ENCODE measurements around the gene CITED1.
A peak's percentile ranks its signal among the peaks of the same experiment; 100 is the strongest.

The CITED1 gene

GRCh38 chrX:72299891-72300630 is 5.7 kb downstream of the CITED1 start:
- H3K27ac ChIP-seq (ENCODE audit: insufficient read depth in 1 of 2, low read depth in 1 of 2, low read length in 2 of 2, poor library complexity in 1 of 2, severe bottlenecking in 2 of 2) = no peak overlapping the region
- no peak for DNase-seq
- POLR2A ChIA-PET = no interaction called here
- H3K4me1 ChIP-seq (ENCODE audit: control extremely low read depth in 1 of 4, control insufficient read depth in 4 of 4, insufficient read depth in 4 of 4, low read length in 3 of 4) = peaks cover 0 to 5% (median 2%) of the 10 kb centered on the region in 4 experiments
- 60% methylated on average over 4 of the region's 4 CpGs for whole genome bisulfite sequencing (ENCODE audit: insufficient coverage)
- peaks cover 3 to 93% (median 33%) of the 10 kb centered on the region in 5 experiments for H3K27me3 ChIP-seq (replicated peaks in 2 of 5; ENCODE audit: control insufficient read depth in 4 of 5, insufficient read depth in 5 of 5, low read length in 4 of 5)
- H3K4me3 ChIP-seq (ENCODE audit: control insufficient read depth in 1 of 7, extremely low read depth in 1 of 7, insufficient read depth in 4 of 7, low read depth in 2 of 7, low read length in 6 of 7) = no peak overlapping the region
- CTCF ChIA-PET = interaction anchor here (0.8 to 1.2 kb wide), 2 partner anchors 17 to 22 kb away, joined by 3 read pairs; no protein-coding TSS in a partner anchor
- no peaks in the 10 kb centered on the region for H3K9me3 ChIP-seq (ENCODE audit: control extremely low read depth in 1 of 5, control insufficient read depth in 4 of 5, insufficient read depth in 2 of 5, low read depth in 1 of 5, low read length in 4 of 5)
- H3K36me3 ChIP-seq (ENCODE audit: control insufficient read depth in 4 of 4, insufficient read depth in 4 of 4, low read length in 3 of 4) = no peaks in the 10 kb centered on the region

DNA sequence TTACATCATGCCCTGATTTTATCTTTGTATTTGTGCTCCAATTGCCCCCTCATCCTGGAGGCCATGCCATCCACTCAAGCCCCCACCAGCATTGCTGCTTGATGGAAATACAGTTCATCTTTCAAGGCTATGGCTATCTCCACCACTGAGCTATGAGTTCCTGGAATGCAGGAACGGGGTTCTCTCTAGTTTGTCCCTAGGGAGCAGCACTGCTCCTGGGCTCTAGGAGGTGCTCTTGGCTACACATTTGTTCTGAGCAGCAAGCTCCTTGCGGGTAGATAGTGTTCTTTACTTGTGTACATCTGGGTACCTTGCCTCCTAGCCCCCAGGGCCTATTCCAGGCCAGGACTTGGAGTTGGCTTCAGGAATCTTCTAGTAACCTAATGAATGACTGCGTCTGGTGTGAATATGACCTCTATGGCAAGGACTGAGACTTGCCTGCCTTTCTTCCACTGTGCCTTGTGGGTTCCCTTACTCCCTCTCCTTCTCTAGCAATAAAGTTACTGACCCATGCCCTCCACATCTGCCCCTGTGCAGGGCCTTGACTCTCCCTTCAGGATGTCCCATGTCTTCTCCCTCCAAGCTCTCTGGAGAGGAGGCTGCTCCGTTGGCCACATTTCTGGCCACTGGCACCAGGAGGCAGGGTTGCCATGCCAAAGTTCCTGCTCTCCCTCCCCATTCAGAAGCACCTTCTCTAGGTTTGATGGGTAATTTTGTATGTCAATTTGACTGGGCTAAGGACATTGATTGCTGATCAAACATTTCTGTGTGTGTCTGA is 7.6 kb downstream of the CITED1 start:
- Histone ChIP-seq H3K9me3 (ENCODE audit: control extremely low read depth in 1 of 5, control insufficient read depth in 4 of 5, insufficient read depth in 2 of 5, low read depth in 1 of 5, low read length in 4 of 5) (peaks cover 0 to 3% (median 0%) of the 10 kb centered on the region in 5 experiments), H3K36me3 (ENCODE audit: control insufficient read depth in 4 of 4, insufficient read depth in 4 of 4, low read length in 3 of 4) (no peaks in the 10 kb centered on the region), H3K4me3 (ENCODE audit: control insufficient read depth in 1 of 7, extremely low read depth in 1 of 7, insufficient read depth in 4 of 7, low read depth in 2 of 7, low read length in 6 of 7) (no peak overlapping the region), H3K4me1 (ENCODE audit: control extremely low read depth in 1 of 4, control insufficient read depth in 4 of 4, insufficient read depth in 4 of 4, low read length in 3 of 4) (no peaks in the 10 kb centered on the region), H3K27ac (ENCODE audit: insufficient read depth in 1 of 2, low read depth in 1 of 2, low read length in 2 of 2, poor library complexity in 1 of 2, severe bottlenecking in 2 of 2) (no peak overlapping the region), H3K27me3 (replicated peaks in 2 of 5; ENCODE audit: control insufficient read depth in 4 of 5, insufficient read depth in 5 of 5, low read length in 4 of 5) (peaks cover 2 to 74% (median 14%) of the 10 kb centered on the region in 5 experiments)
- POLR2A ChIA-PET = no interaction called here
- CTCF ChIA-PET = interaction anchor here (1.1 to 1.5 kb wide), 2 partner anchors 239 to 242 kb away, joined by 4 to 5 read pairs; no protein-coding TSS in a partner anchor
- 46% methylated on average over 3 of the region's 4 CpGs for WGBS (ENCODE audit: insufficient coverage)
- DNase-seq = peak in 2 of 3 donors; percentile 39 to 53

DNA sequence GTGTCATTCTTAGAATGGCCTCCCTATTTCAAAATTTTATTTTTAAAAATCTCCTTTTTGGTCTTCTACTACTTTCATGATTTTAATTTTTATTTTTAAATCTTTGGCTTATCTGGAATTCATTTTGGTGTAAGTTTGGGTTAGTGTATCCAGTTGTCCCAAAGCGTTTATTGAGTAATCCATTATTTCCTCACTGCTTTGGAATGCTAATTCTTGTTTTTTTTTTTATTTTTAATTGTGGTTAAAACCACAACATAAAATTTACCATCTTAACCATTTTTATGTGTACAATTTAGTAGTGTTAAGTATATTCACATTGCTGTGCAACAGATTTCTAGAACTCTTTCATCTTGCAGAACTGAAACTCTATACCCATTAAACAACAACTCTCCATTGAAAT is 8.7 kb downstream of the CITED1 start:
- POLR2A ChIA-PET = no interaction called here

DNA sequence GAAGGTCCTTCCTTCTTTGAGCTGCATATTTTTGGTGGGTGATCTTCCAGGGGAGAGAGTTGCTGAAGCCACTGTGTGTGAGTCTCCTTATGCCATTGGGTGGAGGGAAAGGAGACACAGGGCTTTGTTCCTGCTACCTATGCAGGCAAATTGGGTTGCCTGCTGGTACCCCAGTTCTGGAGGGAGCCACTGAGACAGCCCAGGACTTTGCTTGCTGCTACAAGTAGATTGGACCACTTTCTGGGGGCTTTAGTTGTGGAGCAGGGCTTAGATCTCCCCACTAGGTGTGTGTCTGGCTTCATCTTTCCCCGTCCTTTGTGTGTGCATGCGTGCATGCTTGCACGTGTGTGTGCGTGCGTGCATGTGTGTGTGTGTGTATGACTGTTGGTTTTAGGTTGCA is 10.0 kb downstream of the CITED1 start:
- CTCF ChIA-PET = no interaction called here
- WGBS (ENCODE audit: insufficient coverage) = 74% methylated on average over 3 of the region's 5 CpGs
- POLR2A ChIA-PET = no interaction called here

More for the DNA sequence above, 8.7 kb downstream of the CITED1 start:
- Histone ChIP-seq H3K27me3 (replicated peaks in 2 of 5; ENCODE audit: control insufficient read depth in 4 of 5, insufficient read depth in 5 of 5, low read length in 4 of 5) (peaks cover 0 to 63% (median 5%) of the 10 kb centered on the region in 5 experiments), H3K9me3 (ENCODE audit: control extremely low read depth in 1 of 5, control insufficient read depth in 4 of 5, insufficient read depth in 2 of 5, low read depth in 1 of 5, low read length in 4 of 5) (peaks cover 0 to 3% (median 0%) of the 10 kb centered on the region in 5 experiments), H3K36me3 (ENCODE audit: control insufficient read depth in 4 of 4, insufficient read depth in 4 of 4, low read length in 3 of 4) (no peaks in the 10 kb centered on the region), H3K4me3 (ENCODE audit: control insufficient read depth in 1 of 7, extremely low read depth in 1 of 7, insufficient read depth in 4 of 7, low read depth in 2 of 7, low read length in 6 of 7) (no peak overlapping the region), H3K27ac (ENCODE audit: insufficient read depth in 1 of 2, low read depth in 1 of 2, low read length in 2 of 2, poor library complexity in 1 of 2, severe bottlenecking in 2 of 2) (no peak overlapping the region), H3K4me1 (ENCODE audit: control extremely low read depth in 1 of 4, control insufficient read depth in 4 of 4, insufficient read depth in 4 of 4, low read length in 3 of 4) (no peaks in the 10 kb centered on the region)
- no CpG with 5 or more reads among the region's 1 CpG for WGBS (ENCODE audit: insufficient coverage)
- CTCF ChIA-PET = no interaction called here
- no peak for DNase-seq

GRCh38 chrX:72294497-72294896 is 11.2 kb downstream of the CITED1 start:
- Histone ChIP-seq H3K36me3 (ENCODE audit: control insufficient read depth in 4 of 4, insufficient read depth in 4 of 4, low read length in 3 of 4) (no peaks in the 10 kb centered on the region), H3K9me3 (ENCODE audit: control extremely low read depth in 1 of 5, control insufficient read depth in 4 of 5, insufficient read depth in 2 of 5, low read depth in 1 of 5, low read length in 4 of 5) (peaks cover 0 to 3% (median 0%) of the 10 kb centered on the region in 5 experiments), H3K4me1 (ENCODE audit: control extremely low read depth in 1 of 4, control insufficient read depth in 4 of 4, insufficient read depth in 4 of 4, low read length in 3 of 4) (no peaks in the 10 kb centered on the region), H3K27ac (ENCODE audit: insufficient read depth in 1 of 2, low read depth in 1 of 2, low read length in 2 of 2, poor library complexity in 1 of 2, severe bottlenecking in 2 of 2) (no peak overlapping the region), H3K27me3 (replicated peaks in 2 of 5; ENCODE audit: control insufficient read depth in 4 of 5, insufficient read depth in 5 of 5, low read length in 4 of 5) (peaks cover 0 to 42% (median 0%) of the 10 kb centered on the region in 5 experiments), H3K4me3 (ENCODE audit: control insufficient read depth in 1 of 7, extremely low read depth in 1 of 7, insufficient read depth in 4 of 7, low read depth in 2 of 7, low read length in 6 of 7) (no peak overlapping the region)
- ChIA-PET POLR2A (no interaction called here), CTCF (interaction anchor here (1.1 kb wide), 1 partner anchor 14 kb away, joined by 3 read pairs; no protein-coding TSS in a partner anchor)
- no peak for DNase-seq
- no CpG with 5 or more reads among the region's 1 CpG for WGBS (ENCODE audit: insufficient coverage)

More for the DNA sequence above, 10.0 kb downstream of the CITED1 start:
- no peak for DNase-seq
- Histone ChIP-seq H3K4me1 (ENCODE audit: control extremely low read depth in 1 of 4, control insufficient read depth in 4 of 4, insufficient read depth in 4 of 4, low read length in 3 of 4) (no peaks in the 10 kb centered on the region), H3K36me3 (ENCODE audit: control insufficient read depth in 4 of 4, insufficient read depth in 4 of 4, low read length in 3 of 4) (no peaks in the 10 kb centered on the region), H3K27me3 (replicated peaks in 2 of 5; ENCODE audit: control insufficient read depth in 4 of 5, insufficient read depth in 5 of 5, low read length in 4 of 5) (peaks cover 0 to 54% (median 3%) of the 10 kb centered on the region in 5 experiments), H3K4me3 (ENCODE audit: control insufficient read depth in 1 of 7, extremely low read depth in 1 of 7, insufficient read depth in 4 of 7, low read depth in 2 of 7, low read length in 6 of 7) (no peak overlapping the region), H3K9me3 (ENCODE audit: control extremely low read depth in 1 of 5, control insufficient read depth in 4 of 5, insufficient read depth in 2 of 5, low read depth in 1 of 5, low read length in 4 of 5) (peaks cover 0 to 3% (median 0%) of the 10 kb centered on the region in 5 experiments), H3K27ac (ENCODE audit: insufficient read depth in 1 of 2, low read depth in 1 of 2, low read length in 2 of 2, poor library complexity in 1 of 2, severe bottlenecking in 2 of 2) (no peak overlapping the region)

- peaks cover 0 to 1% (median 0%) of the 10 kb centered on the region in 4 experiments for H3K4me1 ChIP-seq (ENCODE audit: control extremely low read depth in 1 of 4, control insufficient read depth in 4 of 4, insufficient read depth in 4 of 4, low read length in 3 of 4)
- CTCF ChIA-PET = no interaction called here
- no peak overlapping the region for H3K27ac ChIP-seq (ENCODE audit: insufficient read depth in 1 of 2, low read depth in 1 of 2, low read length in 2 of 2, poor library complexity in 1 of 2, severe bottlenecking in 2 of 2)
- POLR2A ChIA-PET = no interaction called here
- no peak for DNase-seq
- H3K9me3 ChIP-seq (ENCODE audit: control extremely low read depth in 1 of 5, control insufficient read depth in 4 of 5, insufficient read depth in 2 of 5, low read depth in 1 of 5, low read length in 4 of 5) = no peaks in the 10 kb centered on the region
- H3K4me3 ChIP-seq (ENCODE audit: control insufficient read depth in 1 of 7, extremely low read depth in 1 of 7, insufficient read depth in 4 of 7, low read depth in 2 of 7, low read length in 6 of 7) = no peak overlapping the region
- no peaks in the 10 kb centered on the region for H3K36me3 ChIP-seq (ENCODE audit: control insufficient read depth in 4 of 4, insufficient read depth in 4 of 4, low read length in 3 of 4)
- WGBS (ENCODE audit: insufficient coverage) = no CpG with 5 or more reads among the region's 1 CpG
- peaks cover 0 to 29% (median 0%) of the 10 kb centered on the region in 5 experiments for H3K27me3 ChIP-seq (replicated peaks in 2 of 5; ENCODE audit: control insufficient read depth in 4 of 5, insufficient read depth in 5 of 5, low read length in 4 of 5)
Measured at GRCh38 chrX:72282302-72282701, 23.4 kb downstream of the CITED1 start.
